Muscle layer of colon (tissue), 2 donors: ENCODE data around the gene FKBP14.

Experiments used
- H3K27ac ChIP-seq: one replicate; pipeline ENCODE4 v1.7.0; 2013; ENCODE audit warnings: low read depth, mild to moderate bottlenecking, low read length, moderate library complexity
- H3K27me3 ChIP-seq, 2 donors: one replicate each; pipeline ENCODE4 v1.7.0; 2013; ENCODE audit warnings: low read length in 2 of 2, mild to moderate bottlenecking in 2 of 2; ENCODE audit not compliant: insufficient read depth in 2 of 2, control insufficient read depth in 1 of 2
- H3K36me3 ChIP-seq: one replicate; pipeline ENCODE4 v1.7.0; 2013; ENCODE audit warnings: mild to moderate bottlenecking, low read length; ENCODE audit not compliant: insufficient read depth
- H3K4me1 ChIP-seq: one replicate; pipeline ENCODE4 v1.7.0; 2013; ENCODE audit warnings: mild to moderate bottlenecking, low read length; ENCODE audit not compliant: insufficient read depth
- H3K4me3 ChIP-seq, 2 donors: one replicate each; pipeline ENCODE4 v1.7.0; 2013; ENCODE audit warnings: low read length in 2 of 2, low read depth in 1 of 2, mild to moderate bottlenecking in 1 of 2, moderate library complexity in 1 of 2
- H3K9ac ChIP-seq: one replicate; pipeline ENCODE4 v1.7.0; 2013; ENCODE audit warnings: low read length
- H3K9me3 ChIP-seq: one replicate; pipeline ENCODE4 v1.7.0; 2013; ENCODE audit warnings: mild to moderate bottlenecking, low read length
- donor health status: abdominal sarcoma.
- donor health status: Adenocarcinoma of cecum.

The FKBP14 gene

DNA sequence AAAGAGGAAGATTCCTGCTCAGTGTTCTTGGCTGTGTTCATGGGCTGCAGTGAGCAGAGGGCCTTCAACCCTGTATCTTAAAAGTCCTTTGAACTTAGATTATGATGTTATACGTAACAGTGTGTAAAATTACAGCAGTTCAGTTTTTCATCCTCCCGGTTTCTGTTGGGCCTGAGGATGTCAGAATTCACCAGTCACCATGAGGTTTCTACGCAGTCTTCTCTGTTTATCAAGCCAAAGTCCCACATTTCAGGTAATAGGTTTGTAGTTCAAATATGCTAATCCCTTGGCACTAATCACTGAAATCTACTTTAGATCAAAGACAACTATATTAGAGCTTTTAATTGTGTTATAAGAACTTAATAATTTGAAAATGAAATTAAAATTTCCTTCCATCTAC, 26.6 kb upstream of the FKBP14 start:
- Histone ChIP-seq H3K9ac (no peak overlapping the region), H3K4me3 (no peak overlapping the region), H3K27me3 (no peaks in the 10 kb centered on the region), H3K27ac (no peak overlapping the region), H3K4me1 (no peaks in the 10 kb centered on the region), H3K9me3 (no peaks in the 10 kb centered on the region), H3K36me3 (peaks cover 28% of the 10 kb centered on the region)

DNA sequence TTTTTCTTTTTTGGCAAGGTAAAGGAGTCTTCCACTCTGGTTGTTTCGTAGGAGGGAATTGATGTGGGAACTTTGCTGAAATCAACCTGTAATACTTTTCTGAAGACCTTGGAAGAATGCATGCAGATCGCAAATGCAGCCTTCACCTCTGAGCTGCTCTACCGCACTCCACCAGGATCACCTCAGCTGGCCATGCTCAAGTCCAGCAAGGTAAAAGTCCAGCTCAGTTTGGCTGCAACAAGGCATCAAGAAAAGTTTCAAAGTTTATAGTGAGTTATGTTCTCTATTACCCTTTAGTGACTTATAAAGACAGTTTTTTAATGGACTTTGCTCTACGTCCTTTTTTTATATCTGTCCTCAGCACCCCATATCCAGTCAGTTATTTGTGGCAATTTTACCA, 22.7 kb upstream of the FKBP14 start:
- Histone ChIP-seq H3K4me1 (no peaks in the 10 kb centered on the region), H3K27ac (no peak overlapping the region), H3K9me3 (no peaks in the 10 kb centered on the region), H3K27me3 (no peaks in the 10 kb centered on the region), H3K4me3 (no peak overlapping the region), H3K9ac (no peak overlapping the region), H3K36me3 (peaks cover 39% of the 10 kb centered on the region)

DNA sequence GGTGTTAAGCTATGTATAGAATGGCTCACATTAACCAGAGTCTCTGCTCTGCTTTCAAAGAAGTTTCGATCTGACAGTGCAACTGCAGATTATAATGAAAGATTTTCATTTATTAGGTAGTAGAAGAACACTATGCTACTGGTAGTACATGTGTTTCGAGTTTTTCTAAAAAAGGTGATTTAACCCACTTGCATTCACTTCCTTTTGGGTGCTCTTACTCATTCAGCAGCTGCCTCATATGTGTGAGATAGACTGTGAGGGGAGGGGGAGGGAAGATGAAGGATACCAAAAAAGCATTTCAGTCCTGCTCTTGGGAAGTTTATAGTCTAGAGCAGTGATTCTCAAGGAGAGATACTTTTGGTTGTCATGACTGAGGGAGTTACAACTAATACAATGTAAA, 22.1 kb upstream of the FKBP14 start:
- peaks cover 34% of the 10 kb centered on the region for H3K36me3 ChIP-seq
- H3K9me3 ChIP-seq = no peaks in the 10 kb centered on the region
- H3K4me3 ChIP-seq = no peak overlapping the region
- no peak overlapping the region for H3K27ac ChIP-seq
- H3K27me3 ChIP-seq = no peaks in the 10 kb centered on the region
- no peak overlapping the region for H3K9ac ChIP-seq
- H3K4me1 ChIP-seq = no peaks in the 10 kb centered on the region

DNA sequence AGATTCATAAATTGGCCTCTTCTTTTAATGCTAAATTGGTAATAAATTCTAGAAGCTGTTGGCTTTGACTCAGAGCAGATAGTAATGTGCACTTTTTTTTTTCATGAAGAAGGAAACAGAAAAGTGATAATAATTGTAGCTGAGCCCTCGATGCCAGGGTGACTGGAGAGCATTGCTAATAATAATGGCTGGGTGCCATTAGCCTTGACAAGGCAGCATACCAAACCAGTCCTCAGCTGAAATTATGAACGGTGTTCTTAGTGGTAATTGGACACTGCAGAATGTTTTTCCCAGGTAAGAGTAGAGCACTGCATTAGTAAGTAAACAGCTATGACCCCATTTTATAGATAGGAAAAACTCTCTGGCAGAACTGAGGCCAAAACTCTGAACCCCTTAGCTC, 20.6 kb upstream of the FKBP14 start:
- Histone ChIP-seq H3K36me3 (peaks cover 32% of the 10 kb centered on the region), H3K4me3 (no peak overlapping the region), H3K27me3 (no peaks in the 10 kb centered on the region), H3K4me1 (no peaks in the 10 kb centered on the region), H3K9me3 (no peaks in the 10 kb centered on the region), H3K27ac (no peak overlapping the region), H3K9ac (no peak overlapping the region)

DNA sequence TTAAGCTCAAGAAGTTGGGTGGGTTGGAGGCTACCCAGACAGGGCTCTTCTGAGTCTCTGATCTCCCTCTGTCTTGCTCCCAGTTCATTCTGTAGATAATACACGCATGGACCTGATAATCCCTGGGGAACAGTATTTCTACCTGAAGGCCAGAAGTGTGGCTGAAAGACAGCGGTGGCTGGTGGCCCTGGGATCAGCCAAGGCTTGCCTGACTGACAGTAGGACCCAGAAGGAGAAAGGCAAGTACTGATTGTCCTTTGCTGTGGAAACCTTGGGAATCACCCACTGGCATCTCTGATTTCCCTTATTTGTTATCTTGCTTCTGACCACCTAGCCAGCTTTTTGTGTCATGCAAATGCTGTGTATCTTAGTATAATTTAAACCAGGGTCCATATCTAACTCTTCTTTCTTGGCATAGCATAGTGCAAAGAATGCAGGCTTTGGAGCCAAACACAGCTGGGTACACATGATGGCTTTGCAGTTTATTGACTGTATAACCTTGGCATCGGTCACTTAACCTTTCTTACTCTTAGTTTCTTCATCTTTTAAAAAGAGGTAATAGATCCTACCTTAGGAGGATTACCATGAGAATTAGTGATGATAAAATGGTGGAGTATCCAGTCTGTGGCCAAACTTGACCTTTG, 19.7 kb upstream of the FKBP14 start:
- no peak overlapping the region for H3K27ac ChIP-seq

DNA sequence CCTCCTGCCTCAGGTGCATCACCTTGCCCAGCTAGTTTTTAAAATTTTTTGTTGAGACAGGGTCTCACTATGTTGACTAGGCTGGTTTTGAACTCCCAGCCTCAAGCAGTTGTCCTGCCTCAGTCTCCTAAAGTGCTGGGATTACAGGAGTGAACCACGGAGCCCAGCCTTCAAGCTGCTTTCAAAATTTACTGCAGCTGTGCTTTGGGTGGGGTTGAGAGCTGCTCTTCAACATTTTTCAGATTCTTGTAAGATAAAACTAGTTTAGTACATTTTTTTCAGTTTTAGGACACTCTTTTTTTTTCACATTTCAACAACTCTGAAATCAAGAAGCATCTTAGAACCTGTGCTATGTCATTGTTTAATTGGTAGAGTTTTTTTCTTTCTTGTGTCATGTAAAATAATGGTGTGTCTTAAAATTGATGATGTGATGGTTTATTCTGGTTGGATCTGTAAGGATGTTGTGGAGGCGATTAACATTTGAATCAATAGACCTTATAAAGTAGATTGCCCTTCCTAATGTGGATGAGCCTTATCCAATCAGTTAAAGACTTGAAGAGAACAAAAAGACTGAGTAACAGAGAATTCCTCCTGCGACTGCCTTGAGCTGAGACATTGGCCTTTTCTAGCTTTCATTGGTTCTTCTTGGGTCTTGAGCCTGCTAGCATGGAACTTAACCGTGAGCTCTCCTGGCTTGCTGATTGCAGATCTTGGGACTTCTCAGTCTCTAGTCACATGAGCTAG, 15.2 kb upstream of the FKBP14 start:
- H3K4me3 ChIP-seq = no peak overlapping the region
- H3K4me1 ChIP-seq = peaks cover 11% of the 10 kb centered on the region
- peaks cover 14% of the 10 kb centered on the region for H3K36me3 ChIP-seq
- H3K9ac ChIP-seq = no peak overlapping the region
- H3K27ac ChIP-seq = no peak overlapping the region
- no peaks in the 10 kb centered on the region for H3K27me3 ChIP-seq
- no peaks in the 10 kb centered on the region for H3K9me3 ChIP-seq

More for the DNA sequence above, 19.7 kb upstream of the FKBP14 start:
- no peaks in the 10 kb centered on the region for H3K4me1 ChIP-seq
- no peaks in the 10 kb centered on the region for H3K9me3 ChIP-seq
- no peaks in the 10 kb centered on the region for H3K27me3 ChIP-seq
- H3K36me3 ChIP-seq = peaks cover 32% of the 10 kb centered on the region
- no peak overlapping the region for H3K9ac ChIP-seq
- no peak overlapping the region for H3K4me3 ChIP-seq

DNA sequence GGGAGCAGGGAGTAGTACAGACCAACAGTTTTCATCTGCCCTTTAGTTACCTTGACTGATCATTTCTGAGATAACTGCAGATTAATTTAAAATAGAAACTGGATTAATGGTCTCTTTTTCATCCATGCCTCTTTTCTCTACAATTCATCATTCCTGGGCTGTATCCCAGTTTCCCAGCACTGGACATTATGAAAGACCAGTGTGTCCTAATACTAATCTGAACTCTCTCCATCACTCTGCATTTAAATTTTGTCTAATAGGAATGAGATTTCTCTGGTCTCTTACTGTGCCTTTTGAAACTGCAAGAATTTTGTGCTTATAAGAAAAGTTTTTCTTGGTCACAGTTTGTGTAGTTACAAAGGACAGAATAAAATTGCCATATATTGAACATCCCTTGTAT, 14.4 kb upstream of the FKBP14 start:
- H3K4me1 ChIP-seq = peaks cover 11% of the 10 kb centered on the region
- H3K9ac ChIP-seq = no peak overlapping the region
- H3K27ac ChIP-seq = no peak overlapping the region
- no peaks in the 10 kb centered on the region for H3K9me3 ChIP-seq
- no peak overlapping the region for H3K4me3 ChIP-seq
- no peaks in the 10 kb centered on the region for H3K27me3 ChIP-seq
- peaks cover 7% of the 10 kb centered on the region for H3K36me3 ChIP-seq

DNA sequence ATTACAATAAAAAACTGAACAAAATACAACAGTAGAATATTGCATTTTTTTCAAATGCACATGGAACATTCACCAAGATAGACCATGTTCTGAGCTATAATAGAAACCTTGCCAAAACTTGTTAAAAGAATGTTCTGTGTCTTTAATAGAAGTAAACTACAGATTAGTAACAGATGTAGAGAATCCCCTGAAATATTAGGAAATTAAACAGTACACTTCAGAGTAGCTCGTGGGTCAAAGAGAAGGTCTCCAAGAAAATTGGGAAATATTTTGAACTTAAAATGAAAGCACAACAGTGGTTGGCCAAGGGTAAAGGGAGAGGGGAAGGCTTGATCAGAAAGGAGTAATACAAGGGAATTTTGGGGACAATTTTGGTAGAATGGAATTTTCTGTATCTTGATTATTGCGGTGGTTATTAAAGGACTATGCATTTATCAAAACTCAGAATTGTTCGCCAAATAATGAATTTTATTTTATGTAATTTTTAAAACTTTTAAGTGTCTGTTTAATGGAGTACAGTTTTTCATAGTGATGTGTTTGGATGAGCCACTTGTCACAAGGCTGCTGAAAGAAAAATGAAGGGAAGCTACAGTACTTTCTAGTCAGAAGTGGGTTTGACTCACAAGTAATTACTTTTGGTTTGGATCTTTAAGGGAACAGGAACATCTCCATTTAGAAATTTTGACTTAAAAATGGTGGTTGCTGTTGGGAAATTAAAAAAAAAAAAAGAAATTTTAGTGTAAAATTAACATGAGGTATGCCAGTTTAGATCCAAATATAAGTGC, 11.9 kb upstream of the FKBP14 start:
- H3K9me3 ChIP-seq = no peaks in the 10 kb centered on the region
- no peaks in the 10 kb centered on the region for H3K36me3 ChIP-seq
- H3K27me3 ChIP-seq = no peaks in the 10 kb centered on the region
- no peak overlapping the region for H3K9ac ChIP-seq
- H3K27ac ChIP-seq = no peak overlapping the region
- H3K4me3 ChIP-seq = no peak overlapping the region
- peaks cover 11% of the 10 kb centered on the region for H3K4me1 ChIP-seq

DNA sequence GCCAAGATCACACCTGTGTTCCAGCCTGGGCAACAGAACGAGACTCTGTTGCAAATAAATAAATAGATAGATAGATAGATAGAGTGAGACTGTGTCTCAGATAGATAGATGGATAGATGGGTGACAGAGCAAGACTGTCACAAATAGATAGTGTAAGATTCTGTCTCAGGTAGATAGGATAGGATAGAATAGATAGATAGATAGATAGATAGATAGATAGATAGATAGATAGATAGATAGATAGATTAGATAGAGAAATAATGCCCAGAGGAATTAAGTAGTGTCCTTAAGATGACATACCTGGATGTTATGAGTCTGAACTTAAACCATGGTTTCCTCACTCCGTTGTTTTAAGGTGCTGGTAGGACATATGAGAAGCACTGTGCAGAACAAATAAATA, 9.7 kb upstream of the FKBP14 start:
- Histone ChIP-seq H3K27ac (no peak overlapping the region), H3K36me3 (no peaks in the 10 kb centered on the region), H3K9ac (no peak overlapping the region), H3K4me3 (no peak overlapping the region), H3K4me1 (peaks cover 23% of the 10 kb centered on the region), H3K9me3 (no peaks in the 10 kb centered on the region), H3K27me3 (no peaks in the 10 kb centered on the region)

DNA sequence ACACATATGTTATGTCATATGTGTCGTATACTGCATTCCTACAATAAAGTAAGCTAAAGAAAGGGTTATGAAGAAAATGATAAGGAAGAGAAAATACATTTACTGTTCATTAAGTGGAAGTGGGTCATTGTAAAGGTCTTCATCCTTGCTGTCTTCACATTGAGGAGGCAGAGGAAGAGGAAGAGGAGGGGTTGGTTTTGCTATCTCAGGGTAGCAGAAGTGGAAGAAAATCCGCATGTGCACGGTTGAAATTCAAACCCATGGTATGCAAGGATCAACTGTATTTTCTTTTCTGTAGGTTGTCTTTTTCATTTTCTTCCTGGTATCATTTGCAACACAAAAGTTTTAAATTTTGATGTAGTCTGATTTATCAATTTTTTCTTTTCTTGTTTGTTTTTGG, 8.0 kb upstream of the FKBP14 start:
- Histone ChIP-seq H3K36me3 (no peaks in the 10 kb centered on the region), H3K27ac (no peak overlapping the region), H3K27me3 (no peaks in the 10 kb centered on the region), H3K9ac (no peak overlapping the region), H3K4me3 (no peak overlapping the region), H3K4me1 (peaks cover 18% of the 10 kb centered on the region), H3K9me3 (no peaks in the 10 kb centered on the region)

DNA sequence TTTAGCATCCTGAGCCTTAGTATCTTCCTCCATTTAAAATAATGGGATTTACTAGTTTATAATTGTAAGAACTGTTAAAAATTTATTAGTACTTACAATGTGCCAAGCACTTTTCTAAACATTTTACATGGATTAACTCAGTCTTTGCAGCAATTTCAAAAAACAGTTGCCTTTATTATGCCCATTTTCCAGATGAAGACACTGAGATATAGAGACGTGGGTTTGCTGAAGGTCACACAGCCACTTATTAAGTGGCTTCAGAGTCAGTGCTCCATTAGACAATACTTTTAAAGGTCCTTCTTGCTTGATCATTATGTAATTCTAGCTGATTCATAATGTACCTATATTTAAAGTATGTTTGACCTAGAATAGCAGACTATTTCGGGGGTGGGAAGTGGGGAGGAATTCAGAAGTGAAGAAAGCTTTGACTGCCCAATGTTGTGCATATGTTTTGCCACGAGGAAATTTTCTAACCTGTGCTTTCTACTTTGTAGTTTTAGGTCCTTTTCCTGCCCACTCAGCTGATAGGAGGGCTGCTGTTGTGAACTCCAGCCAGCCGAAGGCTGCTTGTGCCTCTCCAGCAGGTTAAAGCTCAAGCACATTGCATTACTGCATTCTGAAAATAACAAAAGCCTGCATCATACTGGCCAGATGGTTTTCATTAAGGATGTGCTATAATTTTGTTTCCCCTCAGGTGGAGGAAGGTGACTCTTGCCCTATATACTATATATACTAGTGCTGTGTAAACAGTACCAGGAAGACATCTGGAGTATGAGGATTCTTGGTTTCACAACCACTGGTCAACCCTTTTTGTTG, 6.0 kb upstream of the FKBP14 start:
- no peak overlapping the region for H3K9ac ChIP-seq
- H3K36me3 ChIP-seq = no peaks in the 10 kb centered on the region
- no peaks in the 10 kb centered on the region for H3K27me3 ChIP-seq
- no peak overlapping the region for H3K4me3 ChIP-seq
- H3K9me3 ChIP-seq = no peaks in the 10 kb centered on the region
- H3K4me1 ChIP-seq = peaks cover 25% of the 10 kb centered on the region
- no peak overlapping the region for H3K27ac ChIP-seq
